Embryonic facial prominence (tissue), 1 donor: ENCODE measurements around the gene SP8.

Source experiments
- DNase-seq: peaks from one replicate; pipeline ENCODE4 v3.0.0-alpha.2; 2016; ENCODE audit errors: extremely low spot score

Gene SP8

DNA sequence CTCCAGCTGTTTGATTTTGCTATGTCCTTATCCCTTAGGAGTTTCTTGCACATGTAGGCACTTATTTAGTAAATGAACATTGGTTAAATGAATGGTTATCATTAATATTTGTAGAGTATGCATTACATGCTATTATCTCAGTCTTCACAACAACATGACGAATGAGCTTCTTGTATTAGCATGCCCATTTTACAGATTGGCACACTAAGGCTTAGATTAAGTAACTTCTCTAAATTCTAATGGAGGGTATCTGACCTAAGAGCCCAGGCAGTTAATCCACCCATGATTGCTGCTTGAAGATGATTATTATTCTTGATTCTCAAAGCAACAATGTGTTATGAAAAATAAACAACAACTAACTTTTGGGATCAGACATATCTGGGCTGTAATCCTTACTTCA is 32.7 kb downstream of the SP8 start:
- no peak for DNase-seq

DNA sequence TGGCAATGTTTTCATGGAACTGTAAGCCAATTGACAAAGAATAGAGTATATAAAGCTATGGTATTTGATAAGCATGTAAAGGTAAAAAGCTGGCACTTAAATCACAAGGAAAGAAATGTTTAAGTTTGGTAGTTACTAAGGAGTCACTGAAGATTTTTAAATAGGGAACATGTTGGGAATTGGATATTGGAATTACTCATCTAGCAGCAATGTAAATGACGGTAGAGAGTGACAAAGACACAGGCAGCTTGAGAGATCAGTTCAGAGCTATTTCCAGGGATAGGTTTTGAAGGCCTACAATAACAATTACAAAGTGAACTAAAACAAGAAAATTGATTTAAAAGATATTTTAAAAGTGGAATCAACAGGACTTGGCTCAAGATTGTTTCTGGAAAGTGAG is 36.8 kb downstream of the SP8 start:
- no peak for DNase-seq

DNA sequence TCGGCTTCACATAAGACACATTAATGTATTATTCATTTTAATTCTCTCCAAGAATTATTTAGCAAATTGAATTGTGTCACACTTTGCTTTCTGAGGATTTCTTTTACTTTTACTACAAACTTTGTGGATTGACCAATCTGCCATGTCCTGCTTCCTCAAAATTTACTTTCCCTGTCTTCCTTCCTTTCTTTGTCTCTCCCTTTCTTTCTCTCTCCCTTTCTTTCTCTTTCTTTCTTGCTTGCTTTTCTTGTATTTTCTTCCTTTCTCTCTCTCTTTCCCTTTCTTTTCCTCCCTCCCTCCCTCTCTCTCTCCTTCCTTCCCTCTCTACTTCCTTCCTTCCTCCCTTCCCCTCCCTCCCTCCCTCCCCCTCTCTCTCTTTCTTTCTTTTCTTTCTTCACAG is 37.8 kb downstream of the SP8 start:
- DNase-seq: no peak

DNA sequence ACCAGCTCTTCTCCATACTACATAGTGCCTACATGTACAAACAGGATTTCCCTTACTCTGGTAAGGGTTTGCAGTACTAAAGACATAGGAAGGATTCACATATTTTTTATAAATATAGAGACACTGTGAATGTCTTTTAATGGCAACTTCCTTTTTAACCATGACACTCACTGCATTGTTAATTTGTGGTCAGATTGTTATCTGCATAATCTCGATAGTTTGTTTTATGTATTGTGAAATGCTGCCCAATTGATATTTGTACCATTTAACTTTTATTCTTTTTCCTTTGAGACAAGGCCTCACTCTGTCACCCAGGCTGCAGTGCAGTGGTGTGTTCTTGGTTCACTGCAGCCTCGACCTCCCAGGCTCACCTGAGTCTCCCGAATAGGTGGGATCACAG is 39.7 kb downstream of the SP8 start:
- DNase-seq: no peak

DNA sequence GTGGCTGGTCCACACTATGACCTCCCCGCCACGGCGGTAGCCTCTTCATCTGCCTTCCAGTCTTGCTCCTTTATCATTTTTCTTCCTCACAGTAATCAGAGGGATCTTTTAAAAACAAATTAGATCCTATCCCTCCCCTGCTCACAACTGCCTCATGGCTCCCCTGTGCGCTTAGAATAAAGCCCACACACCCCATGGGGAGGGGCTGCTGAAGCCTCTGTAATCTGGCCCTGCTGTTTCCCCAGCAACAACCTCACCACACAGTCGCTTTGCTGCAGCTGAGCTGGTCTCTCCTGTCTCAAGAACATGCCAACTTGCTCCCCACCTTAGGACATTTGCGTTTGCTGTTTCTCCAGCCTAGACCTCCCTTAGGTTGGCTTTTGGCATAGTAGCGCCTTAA is 41.0 kb downstream of the SP8 start:
- DNase-seq: no peak

DNA sequence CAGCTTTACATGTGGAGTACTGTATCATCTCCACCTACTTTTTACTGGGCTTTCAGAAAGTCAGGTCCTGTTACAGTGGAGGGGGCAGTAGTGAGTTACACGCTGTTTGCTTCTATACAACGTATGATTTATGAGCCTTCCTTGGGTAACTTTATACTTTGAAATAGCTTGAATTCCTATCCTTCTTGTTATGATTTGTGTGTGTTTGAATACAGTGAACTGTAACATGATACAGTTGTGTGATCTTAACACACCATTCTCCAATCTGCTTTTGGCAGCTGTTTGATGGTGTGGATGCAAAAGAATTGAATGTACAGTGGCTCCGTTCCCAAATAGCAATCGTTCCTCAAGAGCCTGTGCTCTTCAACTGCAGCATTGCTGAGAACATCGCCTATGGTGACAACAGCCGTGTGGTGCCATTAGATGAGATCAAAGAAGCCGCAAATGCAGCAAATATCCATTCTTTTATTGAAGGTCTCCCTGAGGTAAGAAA is 41.7 kb downstream of the SP8 start:
- peak; percentile 45 for DNase-seq

DNA sequence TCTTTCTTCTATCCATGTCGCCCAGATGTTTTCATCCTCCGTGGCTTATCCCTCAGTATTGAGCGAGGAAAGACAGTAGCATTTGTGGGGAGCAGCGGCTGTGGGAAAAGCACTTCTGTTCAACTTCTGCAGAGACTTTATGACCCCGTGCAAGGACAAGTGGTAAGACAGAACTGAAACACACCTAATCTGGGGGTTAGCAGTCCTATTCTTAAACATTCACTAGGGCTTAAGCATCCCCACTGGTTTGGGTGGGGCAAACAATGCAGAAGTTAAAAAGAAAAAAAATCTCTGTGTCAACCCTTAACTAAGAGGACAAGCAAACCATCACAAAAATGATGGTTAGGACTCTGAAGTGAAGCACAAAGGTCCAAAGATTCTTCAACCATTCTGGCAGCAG is 43.8 kb downstream of the SP8 start:
- no peak for DNase-seq

DNA sequence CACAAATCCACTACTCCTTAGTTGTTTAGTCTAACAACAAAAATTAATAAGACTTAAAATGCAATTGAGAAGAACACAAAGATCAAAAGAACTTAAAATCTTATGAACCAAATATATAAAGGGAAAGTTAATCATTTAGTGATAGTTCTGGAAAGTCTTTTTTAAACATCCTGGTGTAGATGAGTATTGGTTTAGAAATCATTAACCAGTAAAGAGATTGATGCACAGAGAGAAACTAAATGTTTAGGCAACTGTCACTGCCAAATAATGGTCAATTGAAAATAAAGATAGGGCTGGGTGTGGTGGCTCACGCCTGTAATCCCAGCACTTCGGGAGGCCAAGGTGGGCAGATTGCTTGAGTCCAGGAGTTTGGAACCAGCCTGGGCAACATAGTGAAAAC is 44.9 kb downstream of the SP8 start:
- DNase-seq: no peak

DNA sequence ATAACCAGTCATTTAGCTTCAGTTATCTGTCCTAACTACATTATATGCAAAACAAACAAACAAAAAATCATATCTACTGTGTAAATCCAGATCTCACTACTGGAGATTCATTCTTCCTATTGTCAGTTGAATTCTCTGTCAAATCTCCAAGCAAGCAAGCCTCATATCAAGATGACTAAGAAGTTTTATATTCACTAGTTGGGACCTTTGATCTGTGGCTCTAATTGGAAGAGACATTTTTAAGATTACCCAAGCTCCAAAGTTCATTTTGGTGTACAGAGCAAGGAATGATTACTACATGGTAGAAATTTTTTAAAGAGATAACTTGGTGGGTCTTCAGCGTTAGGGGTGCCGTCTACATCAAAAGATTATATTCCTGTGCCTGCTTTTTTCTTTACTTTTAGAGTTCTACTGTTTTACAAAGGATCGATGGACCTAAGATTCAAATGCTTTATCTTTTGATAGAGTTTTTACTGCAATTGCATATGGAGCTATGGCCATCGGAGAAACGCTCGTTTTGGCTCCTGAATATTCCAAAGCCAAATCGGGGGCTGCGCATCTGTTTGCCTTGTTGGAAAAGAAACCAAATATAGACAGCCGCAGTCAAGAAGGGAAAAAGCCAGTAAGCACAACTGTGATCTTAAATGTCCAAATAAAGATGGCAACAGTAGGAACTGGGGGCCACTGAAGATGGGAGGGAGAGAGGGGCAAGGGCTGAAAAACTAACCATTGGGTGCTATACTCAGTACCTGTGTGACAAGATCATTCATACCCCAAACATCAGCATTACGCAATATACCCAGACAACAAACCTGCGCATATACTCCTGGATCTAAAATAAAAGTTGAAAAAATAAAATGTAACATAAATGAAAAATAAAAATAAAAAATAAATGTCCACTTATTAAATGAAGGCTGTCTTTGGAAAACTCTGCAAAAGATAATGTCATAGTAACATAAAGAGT is 47.9 kb downstream of the SP8 start:
- no peak for DNase-seq

DNA sequence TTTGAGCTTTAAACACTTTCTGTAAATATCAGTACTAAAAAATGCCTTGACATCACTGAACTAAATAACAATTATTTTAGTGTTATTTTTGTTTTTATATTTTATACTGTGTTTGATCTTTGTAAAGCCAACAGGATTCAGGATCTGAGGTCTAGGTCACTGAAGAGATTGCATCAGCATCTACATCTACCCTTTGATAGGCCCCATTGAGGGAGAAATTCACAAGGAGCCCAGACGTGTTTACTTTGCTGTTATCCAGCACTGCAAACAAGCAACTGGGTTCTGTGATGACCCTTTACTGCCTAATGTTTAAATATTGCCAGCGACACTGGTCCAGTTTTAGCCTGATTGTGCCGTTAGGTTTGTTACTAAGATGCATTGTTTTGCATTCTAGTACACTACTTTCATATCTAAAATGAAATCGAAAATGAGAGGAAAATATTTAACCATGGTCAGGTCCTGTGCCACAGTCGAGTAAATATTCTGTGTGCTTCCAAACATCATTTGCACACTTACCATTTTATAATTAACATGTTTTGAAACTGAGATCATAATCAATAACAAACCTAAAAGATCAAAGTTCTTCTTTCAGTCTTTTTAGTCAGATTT is 48.7 kb downstream of the SP8 start:
- no peak for DNase-seq

DNA sequence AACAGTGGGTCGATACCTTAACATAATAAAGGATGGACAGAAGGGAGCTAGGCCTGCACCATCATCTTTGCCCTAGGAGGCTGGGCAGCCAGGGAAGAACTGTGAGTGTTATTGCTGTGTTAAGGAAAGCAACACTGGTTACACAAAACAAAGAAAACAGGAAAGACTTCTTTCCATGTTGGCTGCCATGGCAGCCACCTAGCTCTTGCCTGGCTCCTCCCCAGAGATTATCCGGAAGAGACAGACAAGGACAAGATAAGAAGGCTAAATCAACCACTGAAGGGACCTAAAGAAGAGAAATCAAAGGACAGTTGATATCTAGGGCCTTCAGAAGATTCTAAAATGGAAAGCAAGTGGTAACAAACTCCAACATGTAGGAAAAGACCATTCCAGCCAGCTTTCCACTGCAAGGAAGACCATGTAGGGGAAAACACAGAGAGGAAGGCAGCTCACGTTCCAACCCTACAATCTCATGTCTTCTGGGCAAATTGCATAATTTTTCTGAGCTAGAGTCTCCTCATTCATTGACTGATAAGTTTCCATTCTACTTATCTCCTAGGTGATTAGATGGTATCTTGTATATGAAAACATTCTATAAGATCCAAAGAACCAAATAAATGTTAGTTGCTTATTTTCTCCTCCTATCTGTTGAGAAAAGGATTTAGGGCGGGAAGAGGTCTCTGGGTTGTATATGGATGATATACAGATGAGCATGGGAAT is 51.2 kb downstream of the SP8 start:
- no peak for DNase-seq
